ENCODE measurements around the gene TBCD. TPM values are rescaled to one million over a fixed set of nuclear protein-coding genes. Genes with fewer than 3 reads are reported as not detected.

The TBCD gene
- total RNA-seq, 1 experiment from 2014 or later, result 13.6 TPM

- no peak for DNase-seq (ENCODE audit: low read depth, low spot score)
- in situ Hi-C loops (cut with HindIII; ENCODE audit: low pct_unique_long_range_greater_than_20kb, low sequenced_read_pairs), result no loop called here
Measured at GRCh38 chr17:82880620-82881323, 128.9 kb downstream of the TBCD start.

- in situ Hi-C loops (cut with HindIII; ENCODE audit: low pct_unique_long_range_greater_than_20kb, low sequenced_read_pairs), result no loop called here
- no peak for DNase-seq (ENCODE audit: low read depth, low spot score)
Measured at GRCh38 chr17:82881324-82881823, 129.5 kb downstream of the TBCD start.

- peak; percentile 9 for DNase-seq (ENCODE audit: low read depth, low spot score)
- in situ Hi-C loops (cut with HindIII; ENCODE audit: low pct_unique_long_range_greater_than_20kb, low sequenced_read_pairs), result no loop called here
Measured at GRCh38 chr17:82881900-82882714, 130.2 kb downstream of the TBCD start.

GRCh38 chr17:82882715-82883418 lies 131.0 kb downstream of the TBCD start:
- in situ Hi-C loops (cut with HindIII; ENCODE audit: low pct_unique_long_range_greater_than_20kb, low sequenced_read_pairs), result no loop called here
- DNase-seq (ENCODE audit: low read depth, low spot score), result no peak

GRCh38 chr17:82883419-82884031 lies 131.7 kb downstream of the TBCD start:
- DNase-seq (ENCODE audit: low read depth, low spot score), result no peak
- in situ Hi-C loops (cut with HindIII; ENCODE audit: low pct_unique_long_range_greater_than_20kb, low sequenced_read_pairs), result no loop called here

GRCh38 chr17:82884341-82884969 lies 132.6 kb downstream of the TBCD start:
- DNase-seq (ENCODE audit: low read depth, low spot score), result no peak
- in situ Hi-C loops (cut with HindIII; ENCODE audit: low pct_unique_long_range_greater_than_20kb, low sequenced_read_pairs), result no loop called here

GRCh38 chr17:82884970-82885353 lies 133.1 kb downstream of the TBCD start:
- DNase-seq (ENCODE audit: low read depth, low spot score), result no peak
- in situ Hi-C loops (cut with HindIII; ENCODE audit: low pct_unique_long_range_greater_than_20kb, low sequenced_read_pairs), result no loop called here

- DNase-seq (ENCODE audit: low read depth, low spot score), result no peak
- in situ Hi-C loops (cut with HindIII; ENCODE audit: low pct_unique_long_range_greater_than_20kb, low sequenced_read_pairs), result no loop called here
Measured at GRCh38 chr17:82887255-82888164, 135.6 kb downstream of the TBCD start.

- no peak for DNase-seq (ENCODE audit: low read depth, low spot score)
- in situ Hi-C loops (cut with HindIII; ENCODE audit: low pct_unique_long_range_greater_than_20kb, low sequenced_read_pairs), result no loop called here
Measured at GRCh38 chr17:82888583-82889495, 137.0 kb downstream of the TBCD start.

- in situ Hi-C loops (cut with HindIII; ENCODE audit: low pct_unique_long_range_greater_than_20kb, low sequenced_read_pairs), result no loop called here
- no peak for DNase-seq (ENCODE audit: low read depth, low spot score)
Measured at GRCh38 chr17:82889496-82890338, 137.9 kb downstream of the TBCD start.

- in situ Hi-C loops (cut with HindIII; ENCODE audit: low pct_unique_long_range_greater_than_20kb, low sequenced_read_pairs), result no loop called here
- no peak for DNase-seq (ENCODE audit: low read depth, low spot score)
Measured at GRCh38 chr17:82890339-82890730, 138.5 kb downstream of the TBCD start.

GRCh38 chr17:82890926-82891678 lies 139.2 kb downstream of the TBCD start:
- in situ Hi-C loops (cut with HindIII; ENCODE audit: low pct_unique_long_range_greater_than_20kb, low sequenced_read_pairs), result no loop called here
- no peak for DNase-seq (ENCODE audit: low read depth, low spot score)

- DNase-seq (ENCODE audit: low read depth, low spot score), result no peak
Measured at GRCh38 chr17:82891911-82892310, 140.0 kb downstream of the TBCD start.

GRCh38 chr17:82892899-82893565 lies 141.2 kb downstream of the TBCD start:
- in situ Hi-C loops (cut with HindIII; ENCODE audit: low pct_unique_long_range_greater_than_20kb, low sequenced_read_pairs), result no loop called here
- no peak for DNase-seq (ENCODE audit: low read depth, low spot score)

More at GRCh38 chr17:82891911-82892310, 140.0 kb downstream of the TBCD start:
- in situ Hi-C loops (cut with HindIII; ENCODE audit: low pct_unique_long_range_greater_than_20kb, low sequenced_read_pairs), result no loop called here
